ENCODE data around the gene STK38. TPM values are rescaled to one million over a fixed set of nuclear protein-coding genes. Genes with fewer than 3 reads are reported as not detected.

The STK38 gene
- total RNA-seq, 2 experiments from 2014 or later: 47.0 to 48.4 TPM

DNA sequence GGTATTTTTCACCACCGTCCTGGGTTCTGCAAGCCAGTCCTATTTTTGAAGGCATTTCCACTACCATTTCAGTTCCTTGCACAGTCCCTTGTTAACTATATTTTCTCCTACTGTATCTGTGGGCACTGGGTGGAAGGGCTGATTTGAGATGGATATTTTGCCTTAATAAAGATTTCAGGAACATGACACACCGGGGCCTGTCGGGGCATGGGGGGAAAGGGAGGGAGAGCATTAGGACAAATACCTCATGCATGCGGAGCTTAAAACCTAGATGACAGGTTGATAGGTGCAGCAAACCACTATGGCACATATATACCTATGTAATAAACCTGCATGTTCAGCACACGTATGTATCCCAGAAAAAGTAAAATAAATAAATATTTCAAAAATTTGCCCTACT is 22.4 kb downstream of the STK38 start:
- peak overlapping the region; percentile 51 for H3K27ac Mint-ChIP-seq

DNA sequence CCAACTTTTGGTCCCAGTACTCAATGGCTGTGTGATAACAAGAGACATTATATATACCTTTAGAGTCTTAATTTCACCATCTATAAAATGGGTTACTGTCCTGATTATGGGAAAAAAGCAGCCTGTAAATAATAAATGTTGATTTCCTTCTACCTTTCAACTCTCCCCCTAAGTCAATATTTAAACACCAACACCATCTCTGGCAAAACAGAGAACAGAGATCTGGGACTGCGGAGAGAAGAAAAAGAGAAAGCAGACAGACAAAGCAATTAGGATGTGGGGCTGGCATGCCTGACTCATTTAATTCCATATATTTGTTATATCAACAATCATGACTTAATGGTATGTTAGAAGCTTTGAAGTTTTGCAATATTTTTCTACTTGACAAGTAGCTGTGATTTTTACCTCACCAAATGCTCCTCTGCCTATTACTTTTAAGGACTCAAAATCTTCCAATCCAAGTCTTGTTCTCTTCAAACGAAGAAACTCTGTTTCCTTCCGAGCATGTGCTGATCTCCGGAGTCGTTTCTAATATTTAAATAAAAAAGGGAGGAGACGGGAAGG is 23.3 kb downstream of the STK38 start:
- H3K9me3 ChIP-seq (ENCODE audit: control insufficient read depth in 1 of 2, insufficient read depth in 1 of 2, low read length in 2 of 2): no peaks in the 10 kb centered on the region
- CTCF ChIA-PET: no interaction called here
- intact Hi-C loops (cut with DNase I, micrococcal nuclease): loop anchor here in 1 of 2 experiments (2.0 kb wide), 1 partner anchor 17 kb away; no protein-coding TSS in a partner anchor
- no peaks in the 10 kb centered on the region for H3K9me3 Mint-ChIP-seq
- no peaks in the 10 kb centered on the region for H3K27me3 Mint-ChIP-seq
- TF ChIP-seq, protein P1, sequence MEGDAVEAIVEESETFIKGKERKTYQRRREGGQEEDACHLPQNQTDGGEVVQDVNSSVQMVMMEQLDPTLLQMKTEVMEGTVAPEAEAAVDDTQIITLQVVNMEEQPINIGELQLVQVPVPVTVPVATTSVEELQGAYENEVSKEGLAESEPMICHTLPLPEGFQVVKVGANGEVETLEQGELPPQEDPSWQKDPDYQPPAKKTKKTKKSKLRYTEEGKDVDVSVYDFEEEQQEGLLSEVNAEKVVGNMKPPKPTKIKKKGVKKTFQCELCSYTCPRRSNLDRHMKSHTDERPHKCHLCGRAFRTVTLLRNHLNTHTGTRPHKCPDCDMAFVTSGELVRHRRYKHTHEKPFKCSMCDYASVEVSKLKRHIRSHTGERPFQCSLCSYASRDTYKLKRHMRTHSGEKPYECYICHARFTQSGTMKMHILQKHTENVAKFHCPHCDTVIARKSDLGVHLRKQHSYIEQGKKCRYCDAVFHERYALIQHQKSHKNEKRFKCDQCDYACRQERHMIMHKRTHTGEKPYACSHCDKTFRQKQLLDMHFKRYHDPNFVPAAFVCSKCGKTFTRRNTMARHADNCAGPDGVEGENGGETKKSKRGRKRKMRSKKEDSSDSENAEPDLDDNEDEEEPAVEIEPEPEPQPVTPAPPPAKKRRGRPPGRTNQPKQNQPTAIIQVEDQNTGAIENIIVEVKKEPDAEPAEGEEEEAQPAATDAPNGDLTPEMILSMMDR (IDR thresholded peaks at IDR 0.05): no peak
- POLR2A ChIA-PET: interaction anchor here (0.5 to 1.6 kb wide), 3 partner anchors 20 to 83 kb away, joined by 3 to 5 read pairs (median 5); no protein-coding TSS in a partner anchor
- H3K4me1 ChIP-seq (ENCODE audit: insufficient read depth, low read length): peaks cover 32% of the 10 kb centered on the region
- H3K27ac ChIP-seq (ENCODE audit: low read depth in 1 of 2, low read length in 2 of 2): no peak overlapping the region
- H3K36me3 ChIP-seq (ENCODE audit: insufficient read depth, low read length): peaks cover 86% of the 10 kb centered on the region
- DNase-seq (no peak), ATAC-seq (ENCODE audit: poor library complexity) (no peak)
- peaks cover 55% of the 10 kb centered on the region for H3K4me1 Mint-ChIP-seq (ENCODE audit: low read depth)
- H3K36me3 Mint-ChIP-seq (ENCODE audit: low read depth): peaks cover 89% of the 10 kb centered on the region
- peak overlapping the region; percentile 55 for H3K27ac Mint-ChIP-seq
- H3K4me3 Mint-ChIP-seq: no peak overlapping the region
- H3K27me3 ChIP-seq (ENCODE audit: control insufficient read depth in 1 of 2, insufficient read depth in 2 of 2, low read length in 2 of 2): no peaks in the 10 kb centered on the region
- no peak overlapping the region for H3K4me3 ChIP-seq (ENCODE audit: low read length)

More for the DNA sequence above, 22.4 kb downstream of the STK38 start:
- Histone ChIP-seq H3K9me3 (ENCODE audit: control insufficient read depth in 1 of 2, insufficient read depth in 1 of 2, low read length in 2 of 2) (no peaks in the 10 kb centered on the region), H3K27me3 (ENCODE audit: control insufficient read depth in 1 of 2, insufficient read depth in 2 of 2, low read length in 2 of 2) (no peaks in the 10 kb centered on the region), H3K36me3 (ENCODE audit: insufficient read depth, low read length) (peaks cover 85% of the 10 kb centered on the region), H3K4me3 (ENCODE audit: low read length) (no peak overlapping the region), H3K4me1 (ENCODE audit: insufficient read depth, low read length) (peaks cover 32% of the 10 kb centered on the region), H3K27ac (ENCODE audit: low read depth in 1 of 2, low read length in 2 of 2) (no peak overlapping the region)
- POLR2A ChIA-PET: interaction anchor here (1.6 kb wide), 1 partner anchor 19 kb away, joined by 5 read pairs; no protein-coding TSS in a partner anchor
- CTCF ChIA-PET: no interaction called here
- ATAC-seq (ENCODE audit: poor library complexity) (no peak), DNase-seq (no peak)
- intact Hi-C loops (cut with DNase I, micrococcal nuclease): loop anchor here in 1 of 2 experiments (2.0 kb wide), 1 partner anchor 16 kb away; no protein-coding TSS in a partner anchor
- TF ChIP-seq, protein P1 (IDR thresholded peaks at IDR 0.05): no peak
- peaks cover 57% of the 10 kb centered on the region for H3K4me1 Mint-ChIP-seq (ENCODE audit: low read depth)
- H3K4me3 Mint-ChIP-seq: no peak overlapping the region
- peaks cover 89% of the 10 kb centered on the region for H3K36me3 Mint-ChIP-seq (ENCODE audit: low read depth)
- H3K27me3 Mint-ChIP-seq: no peaks in the 10 kb centered on the region
- no peaks in the 10 kb centered on the region for H3K9me3 Mint-ChIP-seq

DNA sequence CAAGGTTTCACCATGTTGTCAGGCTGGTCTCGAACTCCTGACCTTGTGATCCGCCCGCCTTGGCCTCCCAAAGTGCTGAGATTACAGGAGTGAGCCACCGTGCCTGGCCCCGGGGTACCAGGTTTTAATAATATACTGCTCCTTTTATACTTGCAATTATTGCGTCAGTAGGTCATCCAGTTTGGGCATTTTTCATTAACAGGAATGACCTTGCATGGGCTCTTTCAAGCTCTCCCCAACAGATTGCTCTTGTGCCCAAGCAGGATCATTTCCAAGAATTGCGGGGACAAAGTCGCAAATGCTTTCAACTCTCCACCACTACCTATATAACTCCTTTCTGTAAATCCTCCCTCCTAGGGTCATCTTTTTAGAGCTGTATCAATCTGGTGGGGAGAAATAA is 23.8 kb downstream of the STK38 start:
- H3K27me3 Mint-ChIP-seq: no peaks in the 10 kb centered on the region
- Histone ChIP-seq H3K9me3 (ENCODE audit: control insufficient read depth in 1 of 2, insufficient read depth in 1 of 2, low read length in 2 of 2) (no peaks in the 10 kb centered on the region), H3K27me3 (ENCODE audit: control insufficient read depth in 1 of 2, insufficient read depth in 2 of 2, low read length in 2 of 2) (no peaks in the 10 kb centered on the region), H3K4me1 (ENCODE audit: insufficient read depth, low read length) (peaks cover 31% of the 10 kb centered on the region), H3K36me3 (ENCODE audit: insufficient read depth, low read length) (peaks cover 86% of the 10 kb centered on the region), H3K27ac (ENCODE audit: low read depth in 1 of 2, low read length in 2 of 2) (no peak overlapping the region), H3K4me3 (ENCODE audit: low read length) (no peak overlapping the region)
- no peaks in the 10 kb centered on the region for H3K9me3 Mint-ChIP-seq
- H3K4me1 Mint-ChIP-seq (ENCODE audit: low read depth): peaks cover 55% of the 10 kb centered on the region
- CTCF ChIA-PET: no interaction called here
- no peak overlapping the region for H3K27ac Mint-ChIP-seq
- no peak for ATAC-seq (ENCODE audit: poor library complexity)
- intact Hi-C loops (cut with DNase I, micrococcal nuclease): no loop called here
- no peak overlapping the region for H3K4me3 Mint-ChIP-seq
- TF ChIP-seq, protein P1 (IDR thresholded peaks at IDR 0.05): no peak
- POLR2A ChIA-PET: interaction anchor here (0.5 to 1.6 kb wide), 2 partner anchors 21 to 84 kb away, joined by 5 read pairs; no protein-coding TSS in a partner anchor
- H3K36me3 Mint-ChIP-seq (ENCODE audit: low read depth): peaks cover 89% of the 10 kb centered on the region
- no peak for DNase-seq

All from CD4-positive, alpha-beta T cell (primary cell).